Neural cell (in vitro differentiated cells): ENCODE results near the gene GTF2B.

ENCODE experiments used
- CTCF ChIP-seq: fragments of 450-650 bp; IDR thresholded peaks from 2 replicates; pipeline ENCODE4 v1.5.1; 2014; ENCODE audit warnings: antibody characterized with exemption, mild to moderate bottlenecking, moderate library complexity; ENCODE audit not compliant: poor library complexity, severe bottlenecking
- EP300 ChIP-seq: fragments of 450-650 bp; conservative IDR thresholded peaks from 2 replicates; pipeline ENCODE4 v1.6.1; 2014; ENCODE audit warnings: antibody characterized with exemption, mild to moderate bottlenecking, moderate library complexity; ENCODE audit not compliant: poor library complexity, severe bottlenecking
- POLR2AphosphoS5 ChIP-seq: IDR thresholded peaks from 2 replicates; pipeline ENCODE4 v1.6.1; 2012
- RAD21 ChIP-seq: fragments of 450-650 bp; conservative IDR thresholded peaks from 2 replicates; pipeline ENCODE4 v1.6.1; 2014; ENCODE audit warnings: antibody characterized with exemption, mild to moderate bottlenecking, moderate library complexity
- SMC3 ChIP-seq: fragments of 450-650 bp; conservative IDR thresholded peaks from 2 replicates; pipeline ENCODE4 v1.6.1; 2014; ENCODE audit warnings: antibody characterized with exemption, mild to moderate bottlenecking, moderate library complexity; ENCODE audit not compliant: poor library complexity
- TAF1 ChIP-seq: IDR thresholded peaks from 2 replicates; pipeline ENCODE4 v1.6.1; 2012; ENCODE audit warnings: low read depth

- TF ChIP-seq CTCF (no peak), TAF1 (no peak), EP300 (no peak), RAD21 (no peak), POLR2AphosphoS5 (no peak), SMC3 (no peak)
Measured at GRCh38 chr1:88890131-88890530, 1.2 kb downstream of the GTF2B start.
